Osteocyte (in vitro differentiated cells): ENCODE measurements around the gene SERPINC1. TPM values are rescaled to one million over a fixed set of nuclear protein-coding genes. Genes with fewer than 3 reads are reported as not detected.
"Not testable (repeated sequence)": the region's sequence is repeated elsewhere in the genome, so short reads cannot be mapped to it uniquely, and the experiment has no call there.

Experiments
- DNase-seq: peaks from one replicate; pipeline ENCODE4 v3.0.0; 2021; ENCODE audit warnings: mixed read lengths; ENCODE audit not compliant: unreplicated experiment; ENCODE audit errors: extremely low spot score
- H3K27ac Mint-ChIP-seq: one replicate; pipeline ENCODE4 v1.8.0; 2021; ENCODE audit warnings: mild to moderate bottlenecking, mixed read lengths; ENCODE audit not compliant: unreplicated experiment
- H3K27me3 Mint-ChIP-seq: one replicate; pipeline ENCODE4 v1.8.0; 2021; ENCODE audit warnings: mixed read lengths; ENCODE audit not compliant: unreplicated experiment
- H3K36me3 Mint-ChIP-seq: one replicate; pipeline ENCODE4 v1.8.0; 2021; ENCODE audit warnings: mixed read lengths; ENCODE audit not compliant: unreplicated experiment
- H3K4me1 Mint-ChIP-seq: one replicate; pipeline ENCODE4 v1.8.0; 2021; ENCODE audit warnings: mixed read lengths; ENCODE audit not compliant: unreplicated experiment
- H3K4me3 Mint-ChIP-seq: one replicate; pipeline ENCODE4 v1.8.0; 2021; ENCODE audit warnings: mild to moderate bottlenecking, moderate library complexity, mixed read lengths; ENCODE audit not compliant: unreplicated experiment
- H3K9me3 Mint-ChIP-seq: one replicate; pipeline ENCODE4 v1.8.0; 2021; ENCODE audit warnings: mixed read lengths; ENCODE audit not compliant: unreplicated experiment
- long read RNA-seq: library from polyadenylated mRNA; unstranded; transcript quantifications from one replicate; pipeline ENCODE4 v2.0.0, GENCODE V29; 2021
- total RNA-seq: library from RNA; stranded (reverse); gene quantifications from 2 replicates; pipeline ENCODE4 v1.2.1, GENCODE V29; 2021
- TF ChIP-seq, protein P1 (sequence below): fragments of 200-600 bp; sonication (generic); IDR thresholded peaks from 2 replicates; pipeline ENCODE4 v1.5.0; 2021; ENCODE audit warnings: antibody characterized with exemption, mild to moderate bottlenecking, moderate library complexity

The SERPINC1 gene
- total RNA-seq, result 0.40 TPM in 1 of 2 replicates, not detected in the other
- long read RNA-seq, result 0 reads

DNA sequence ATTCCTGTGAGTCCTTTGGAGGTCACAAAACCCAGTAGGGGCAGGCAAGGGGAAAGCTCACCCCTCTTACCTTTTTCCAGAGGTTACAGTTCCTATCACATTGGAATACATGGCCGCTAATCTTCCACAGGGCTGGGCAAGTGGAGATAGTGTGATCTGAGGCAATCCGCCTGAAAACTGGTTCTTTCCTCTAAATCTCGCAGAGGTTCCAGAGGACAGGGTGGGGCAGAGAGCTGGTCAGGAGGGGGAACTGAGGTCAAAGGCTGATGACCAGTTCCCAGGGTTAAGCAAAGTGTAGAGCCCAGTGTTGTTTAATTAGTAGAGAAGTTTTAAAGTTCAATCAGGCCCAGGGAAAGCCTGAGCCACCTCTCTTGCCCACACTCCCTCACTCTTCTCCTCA, at the start of gene SERPINC1:
Gene SERPINC1 (minus strand): TSS at position 179 of the 400 bp plus-strand sequence. CDS start 68 bp downstream, at position 111.
- H3K36me3 Mint-ChIP-seq, result no peaks in the 10 kb centered on the region
- H3K4me3 Mint-ChIP-seq, result no peak within 1 kb of the TSS
- H3K27ac Mint-ChIP-seq, result no peak within 1 kb of the TSS
- TF ChIP-seq, protein P1, sequence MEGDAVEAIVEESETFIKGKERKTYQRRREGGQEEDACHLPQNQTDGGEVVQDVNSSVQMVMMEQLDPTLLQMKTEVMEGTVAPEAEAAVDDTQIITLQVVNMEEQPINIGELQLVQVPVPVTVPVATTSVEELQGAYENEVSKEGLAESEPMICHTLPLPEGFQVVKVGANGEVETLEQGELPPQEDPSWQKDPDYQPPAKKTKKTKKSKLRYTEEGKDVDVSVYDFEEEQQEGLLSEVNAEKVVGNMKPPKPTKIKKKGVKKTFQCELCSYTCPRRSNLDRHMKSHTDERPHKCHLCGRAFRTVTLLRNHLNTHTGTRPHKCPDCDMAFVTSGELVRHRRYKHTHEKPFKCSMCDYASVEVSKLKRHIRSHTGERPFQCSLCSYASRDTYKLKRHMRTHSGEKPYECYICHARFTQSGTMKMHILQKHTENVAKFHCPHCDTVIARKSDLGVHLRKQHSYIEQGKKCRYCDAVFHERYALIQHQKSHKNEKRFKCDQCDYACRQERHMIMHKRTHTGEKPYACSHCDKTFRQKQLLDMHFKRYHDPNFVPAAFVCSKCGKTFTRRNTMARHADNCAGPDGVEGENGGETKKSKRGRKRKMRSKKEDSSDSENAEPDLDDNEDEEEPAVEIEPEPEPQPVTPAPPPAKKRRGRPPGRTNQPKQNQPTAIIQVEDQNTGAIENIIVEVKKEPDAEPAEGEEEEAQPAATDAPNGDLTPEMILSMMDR, result no peak
- H3K9me3 Mint-ChIP-seq, result peaks cover 3% of the 10 kb centered on the region
- no peaks in the 10 kb centered on the region for H3K27me3 Mint-ChIP-seq
- no peak for DNase-seq
- H3K4me1 Mint-ChIP-seq, result no peaks in the 10 kb centered on the region

DNA sequence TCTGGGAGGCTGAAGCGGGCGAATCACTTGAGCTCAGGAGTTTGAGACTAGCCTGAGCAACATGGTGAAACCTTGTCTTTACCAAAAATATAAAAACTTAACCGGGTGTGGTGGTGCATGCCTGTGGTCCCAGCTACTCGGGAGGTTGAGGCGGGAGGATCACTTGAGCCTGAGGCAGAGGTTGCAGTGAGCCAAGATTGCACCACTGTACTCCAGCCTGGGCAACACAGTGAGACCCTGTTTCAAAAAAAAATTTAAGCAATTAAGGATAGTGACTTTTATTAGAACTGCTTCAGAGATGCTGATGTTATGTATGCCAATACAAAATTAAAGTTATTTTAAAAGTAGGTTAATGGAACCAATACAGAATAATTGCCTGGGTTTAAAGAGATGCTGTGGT, 48.8 kb upstream of the SERPINC1 start:
- H3K4me1 Mint-ChIP-seq, result not testable (repeated sequence)

DNA sequence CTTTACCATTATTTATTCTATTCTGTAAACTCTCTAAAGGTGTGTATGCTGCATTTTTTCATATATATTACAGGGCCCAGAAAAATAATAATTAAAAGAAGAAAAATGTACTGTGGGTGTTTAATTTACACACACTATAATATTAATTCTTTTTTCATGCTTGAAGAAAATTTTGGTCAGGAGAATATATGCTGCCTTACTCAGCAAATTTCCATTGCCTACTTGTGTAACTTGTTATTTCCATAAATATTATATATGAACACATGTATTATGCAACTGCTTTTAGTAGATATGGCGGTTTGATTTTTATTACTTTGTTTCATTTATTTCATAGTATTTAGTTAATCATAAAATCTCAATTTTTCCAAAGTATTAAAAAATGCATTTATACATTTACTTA, 46.4 kb upstream of the SERPINC1 start:
- DNase-seq, result no peak
- no peaks in the 10 kb centered on the region for H3K9me3 Mint-ChIP-seq
- H3K4me1 Mint-ChIP-seq, result no peaks in the 10 kb centered on the region
- TF ChIP-seq, protein P1, result no peak
- H3K36me3 Mint-ChIP-seq, result peaks cover 62% of the 10 kb centered on the region
- no peak overlapping the region for H3K27ac Mint-ChIP-seq
- H3K27me3 Mint-ChIP-seq, result no peaks in the 10 kb centered on the region
- H3K4me3 Mint-ChIP-seq, result no peak overlapping the region

More for the DNA sequence above, 48.8 kb upstream of the SERPINC1 start:
- not testable (repeated sequence) for H3K9me3 Mint-ChIP-seq, DNase-seq, H3K27me3 Mint-ChIP-seq, H3K4me3 Mint-ChIP-seq
- Mint-ChIP-seq H3K36me3 (peaks cover 57% of the 10 kb centered on the region), H3K27ac (peak overlapping the region; percentile 14)

DNA sequence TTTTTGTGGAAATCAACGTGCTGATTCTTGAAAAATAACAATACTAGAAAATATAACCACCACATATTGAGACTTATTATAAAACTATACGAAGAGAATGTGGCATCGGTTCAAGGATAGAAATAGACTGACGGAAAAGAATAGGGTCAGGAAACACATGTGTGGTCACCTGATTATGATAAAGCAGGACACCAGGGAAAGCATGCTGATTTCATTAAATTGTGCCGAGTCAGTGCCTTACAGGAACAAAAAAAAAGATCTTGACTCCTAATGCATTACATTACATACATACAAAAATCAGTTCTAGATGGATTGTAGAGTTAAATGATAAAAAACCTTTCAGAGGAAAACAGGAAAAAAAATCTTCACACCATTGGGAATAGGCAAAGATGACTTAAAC, 43.5 kb upstream of the SERPINC1 start:
- H3K27me3 Mint-ChIP-seq, result no peaks in the 10 kb centered on the region
- TF ChIP-seq, protein P1, result no peak
- H3K36me3 Mint-ChIP-seq, result peaks cover 45% of the 10 kb centered on the region
- no peaks in the 10 kb centered on the region for H3K9me3 Mint-ChIP-seq
- DNase-seq, result no peak
- H3K27ac Mint-ChIP-seq, result peak overlapping the region; percentile 58
- H3K4me3 Mint-ChIP-seq, result no peak overlapping the region
- H3K4me1 Mint-ChIP-seq, result no peaks in the 10 kb centered on the region

DNA sequence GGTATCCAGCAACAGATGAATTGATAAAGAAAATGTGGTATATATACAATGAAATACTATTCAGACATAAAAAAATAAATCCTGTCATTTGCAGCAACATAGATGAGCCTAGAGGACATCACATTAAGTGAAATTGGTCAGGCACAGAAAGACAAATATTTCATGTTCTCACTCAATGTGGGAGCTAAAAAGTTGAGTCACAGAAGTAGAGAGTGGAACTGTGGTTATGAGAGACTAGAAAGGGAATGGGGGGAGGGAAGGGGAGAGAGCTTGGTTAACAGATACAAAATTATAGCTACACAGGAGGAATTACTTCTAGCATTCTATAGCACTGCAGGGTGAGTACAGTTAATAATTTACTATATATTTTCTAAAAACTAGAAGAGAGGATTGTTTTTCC, 37.1 kb upstream of the SERPINC1 start:
- Mint-ChIP-seq H3K4me3 (no peak overlapping the region), H3K36me3 (peaks cover 40% of the 10 kb centered on the region), H3K9me3 (no peaks in the 10 kb centered on the region), H3K27ac (no peak overlapping the region), H3K27me3 (no peaks in the 10 kb centered on the region), H3K4me1 (no peaks in the 10 kb centered on the region)
- DNase-seq, result no peak
- TF ChIP-seq, protein P1, result no peak

DNA sequence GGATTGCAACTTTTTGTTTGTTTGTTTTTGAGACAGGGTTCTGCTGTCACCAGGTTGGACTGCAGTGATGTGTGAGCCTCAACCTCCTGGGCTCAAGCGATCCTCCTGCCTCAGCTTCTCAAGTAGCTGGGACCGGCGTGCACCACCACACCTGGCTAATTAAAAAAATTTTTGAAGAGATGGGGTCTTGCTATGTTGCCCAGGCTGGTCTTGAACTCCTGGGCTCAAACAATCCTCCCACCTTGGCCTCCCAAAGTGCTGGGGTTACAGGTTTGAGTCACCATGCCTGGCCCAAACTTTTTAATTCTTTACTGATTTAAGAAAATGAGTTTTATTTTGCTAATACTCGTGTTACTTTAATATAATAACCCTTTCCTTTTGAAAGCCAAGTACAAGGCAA, 31.5 kb upstream of the SERPINC1 start:
- Mint-ChIP-seq H3K36me3 (peaks cover 41% of the 10 kb centered on the region), H3K4me1 (no peaks in the 10 kb centered on the region), H3K4me3 (no peak overlapping the region), H3K27ac (no peak overlapping the region), H3K9me3 (no peaks in the 10 kb centered on the region), H3K27me3 (no peaks in the 10 kb centered on the region)
- no peak for DNase-seq
- TF ChIP-seq, protein P1, result no peak
